Measurements from ENCODE around the gene DHRSX. TPM values are rescaled to one million over a fixed set of nuclear protein-coding genes. Genes with fewer than 3 reads are reported as not detected.
"Not testable (repeated sequence)": the region's sequence is repeated elsewhere in the genome, so short reads cannot be mapped to it uniquely, and the experiment has no call there.

DHRSX gene
- total RNA-seq, 2 donors from 2014 or later = 19.6 to 21.6 TPM

- Mint-ChIP-seq H3K27me3 (no peaks in the 10 kb centered on the region), H3K36me3 (ENCODE audit: low read depth) (peaks cover 5% of the 10 kb centered on the region), H3K4me1 (peaks cover 4% of the 10 kb centered on the region), H3K27ac (no peak overlapping the region), H3K9me3 (peaks cover 9% of the 10 kb centered on the region), H3K4me3 (no peak overlapping the region)
- no peak for ATAC-seq (replicated peaks)
Measured at GRCh38 chrX:2360731-2361130, 140.0 kb downstream of the DHRSX start.

- H3K9me3 Mint-ChIP-seq; ATAC-seq (replicated peaks); H3K4me3 Mint-ChIP-seq; H3K4me1 Mint-ChIP-seq; H3K27me3 Mint-ChIP-seq; H3K27ac Mint-ChIP-seq: not testable (repeated sequence)
- peaks cover 12% of the 10 kb centered on the region for H3K36me3 Mint-ChIP-seq (ENCODE audit: low read depth)
Measured at GRCh38 chrX:2359522-2359921, 141.3 kb downstream of the DHRSX start.

- no peaks in the 10 kb centered on the region for H3K9me3 Mint-ChIP-seq
- H3K4me3 Mint-ChIP-seq = no peak overlapping the region
- peaks cover 27% of the 10 kb centered on the region for H3K36me3 Mint-ChIP-seq (ENCODE audit: low read depth)
- no peak overlapping the region for H3K27ac Mint-ChIP-seq
- peaks cover 2% of the 10 kb centered on the region for H3K4me1 Mint-ChIP-seq
- no peaks in the 10 kb centered on the region for H3K27me3 Mint-ChIP-seq
- ATAC-seq (replicated peaks) = peak; percentile 88
Measured at GRCh38 chrX:2351999-2352995, 148.5 kb downstream of the DHRSX start.

GRCh38 chrX:2351321-2351720 is 149.5 kb downstream of the DHRSX start:
- peak; percentile 22 for ATAC-seq (replicated peaks)

GRCh38 chrX:2350703-2351102 is 150.1 kb downstream of the DHRSX start:
- H3K4me1 Mint-ChIP-seq; ATAC-seq (replicated peaks); H3K4me3 Mint-ChIP-seq; H3K27ac Mint-ChIP-seq; H3K27me3 Mint-ChIP-seq; H3K9me3 Mint-ChIP-seq: not testable (repeated sequence)
- peaks cover 42% of the 10 kb centered on the region for H3K36me3 Mint-ChIP-seq (ENCODE audit: low read depth)

More at GRCh38 chrX:2351321-2351720, 149.5 kb downstream of the DHRSX start:
- H3K9me3 Mint-ChIP-seq = no peaks in the 10 kb centered on the region
- peaks cover 35% of the 10 kb centered on the region for H3K36me3 Mint-ChIP-seq (ENCODE audit: low read depth)
- no peak overlapping the region for H3K27ac Mint-ChIP-seq
- no peak overlapping the region for H3K4me3 Mint-ChIP-seq
- H3K4me1 Mint-ChIP-seq = no peaks in the 10 kb centered on the region
- H3K27me3 Mint-ChIP-seq = no peaks in the 10 kb centered on the region

- not testable (repeated sequence) for H3K27ac Mint-ChIP-seq; H3K4me3 Mint-ChIP-seq; H3K27me3 Mint-ChIP-seq; H3K4me1 Mint-ChIP-seq; H3K9me3 Mint-ChIP-seq; ATAC-seq (replicated peaks)
- peaks cover 46% of the 10 kb centered on the region for H3K36me3 Mint-ChIP-seq (ENCODE audit: low read depth)
Measured at GRCh38 chrX:2350036-2350435, 150.7 kb downstream of the DHRSX start.

GRCh38 chrX:2348211-2348610 is 152.6 kb downstream of the DHRSX start:
- ATAC-seq (replicated peaks) = no peak
- Mint-ChIP-seq H3K36me3 (ENCODE audit: low read depth) (peaks cover 45% of the 10 kb centered on the region), H3K4me3 (no peak overlapping the region), H3K27ac (no peak overlapping the region), H3K4me1 (no peaks in the 10 kb centered on the region), H3K9me3 (no peaks in the 10 kb centered on the region), H3K27me3 (no peaks in the 10 kb centered on the region)

- Mint-ChIP-seq H3K27me3 (no peaks in the 10 kb centered on the region), H3K27ac (no peak overlapping the region), H3K36me3 (ENCODE audit: low read depth) (peaks cover 48% of the 10 kb centered on the region), H3K4me1 (no peaks in the 10 kb centered on the region), H3K4me3 (no peak overlapping the region), H3K9me3 (peaks cover 4% of the 10 kb centered on the region)
- ATAC-seq (replicated peaks) = no peak
Measured at GRCh38 chrX:2346158-2346557, 154.6 kb downstream of the DHRSX start.

GRCh38 chrX:2345562-2345961 is 155.2 kb downstream of the DHRSX start:
- Mint-ChIP-seq H3K27me3 (no peaks in the 10 kb centered on the region), H3K36me3 (ENCODE audit: low read depth) (peaks cover 52% of the 10 kb centered on the region), H3K4me1 (no peaks in the 10 kb centered on the region), H3K9me3 (peaks cover 6% of the 10 kb centered on the region), H3K27ac (no peak overlapping the region), H3K4me3 (no peak overlapping the region)
- no peak for ATAC-seq (replicated peaks)

GRCh38 chrX:2343413-2343812 is 157.4 kb downstream of the DHRSX start:
- Mint-ChIP-seq H3K27me3 (no peaks in the 10 kb centered on the region), H3K27ac (no peak overlapping the region), H3K9me3 (peaks cover 15% of the 10 kb centered on the region), H3K36me3 (ENCODE audit: low read depth) (peaks cover 73% of the 10 kb centered on the region), H3K4me1 (no peaks in the 10 kb centered on the region), H3K4me3 (no peak overlapping the region)
- no peak for ATAC-seq (replicated peaks)

GRCh38 chrX:2342874-2343273 is 157.9 kb downstream of the DHRSX start:
- Mint-ChIP-seq H3K4me1 (no peaks in the 10 kb centered on the region), H3K27ac (no peak overlapping the region), H3K9me3 (peaks cover 15% of the 10 kb centered on the region), H3K36me3 (ENCODE audit: low read depth) (peaks cover 75% of the 10 kb centered on the region), H3K27me3 (no peaks in the 10 kb centered on the region), H3K4me3 (no peak overlapping the region)
- no peak for ATAC-seq (replicated peaks)

GRCh38 chrX:2342281-2342688 is 158.5 kb downstream of the DHRSX start:
- Mint-ChIP-seq H3K9me3 (peaks cover 15% of the 10 kb centered on the region), H3K27me3 (no peaks in the 10 kb centered on the region)

GRCh38 chrX:2340991-2341390 is 159.8 kb downstream of the DHRSX start:
- ATAC-seq (replicated peaks) = no peak
- H3K9me3 Mint-ChIP-seq = peaks cover 15% of the 10 kb centered on the region
- no peak overlapping the region for H3K4me3 Mint-ChIP-seq
- no peak overlapping the region for H3K27ac Mint-ChIP-seq
- H3K4me1 Mint-ChIP-seq = no peaks in the 10 kb centered on the region
- H3K36me3 Mint-ChIP-seq (ENCODE audit: low read depth) = peaks cover 63% of the 10 kb centered on the region
- no peaks in the 10 kb centered on the region for H3K27me3 Mint-ChIP-seq

More at GRCh38 chrX:2342281-2342688, 158.5 kb downstream of the DHRSX start:
- Mint-ChIP-seq H3K4me3 (no peak overlapping the region), H3K4me1 (no peaks in the 10 kb centered on the region), H3K27ac (no peak overlapping the region), H3K36me3 (ENCODE audit: low read depth) (peaks cover 75% of the 10 kb centered on the region)
- no peak for ATAC-seq (replicated peaks)

GRCh38 chrX:2336181-2336580 is 164.6 kb downstream of the DHRSX start:
- Mint-ChIP-seq H3K4me1 (no peaks in the 10 kb centered on the region), H3K9me3 (peaks cover 11% of the 10 kb centered on the region), H3K36me3 (ENCODE audit: low read depth) (peaks cover 27% of the 10 kb centered on the region), H3K27me3 (no peaks in the 10 kb centered on the region), H3K4me3 (no peak overlapping the region), H3K27ac (no peak overlapping the region)
- no peak for ATAC-seq (replicated peaks)

- Mint-ChIP-seq H3K36me3 (ENCODE audit: low read depth) (peaks cover 10% of the 10 kb centered on the region), H3K27me3 (no peaks in the 10 kb centered on the region), H3K9me3 (no peaks in the 10 kb centered on the region), H3K4me1 (no peaks in the 10 kb centered on the region), H3K4me3 (no peak overlapping the region), H3K27ac (no peak overlapping the region)
- ATAC-seq (replicated peaks) = no peak
Measured at GRCh38 chrX:2334237-2334636, 166.5 kb downstream of the DHRSX start.
